Measurements from ENCODE around the gene TRIP13. TPM values are rescaled to one million over a fixed set of nuclear protein-coding genes. Genes with fewer than 3 reads are reported as not detected.

TRIP13 gene
- total RNA-seq, 2 experiments from 2014 or later = 33.0 to 38.8 TPM

DNA sequence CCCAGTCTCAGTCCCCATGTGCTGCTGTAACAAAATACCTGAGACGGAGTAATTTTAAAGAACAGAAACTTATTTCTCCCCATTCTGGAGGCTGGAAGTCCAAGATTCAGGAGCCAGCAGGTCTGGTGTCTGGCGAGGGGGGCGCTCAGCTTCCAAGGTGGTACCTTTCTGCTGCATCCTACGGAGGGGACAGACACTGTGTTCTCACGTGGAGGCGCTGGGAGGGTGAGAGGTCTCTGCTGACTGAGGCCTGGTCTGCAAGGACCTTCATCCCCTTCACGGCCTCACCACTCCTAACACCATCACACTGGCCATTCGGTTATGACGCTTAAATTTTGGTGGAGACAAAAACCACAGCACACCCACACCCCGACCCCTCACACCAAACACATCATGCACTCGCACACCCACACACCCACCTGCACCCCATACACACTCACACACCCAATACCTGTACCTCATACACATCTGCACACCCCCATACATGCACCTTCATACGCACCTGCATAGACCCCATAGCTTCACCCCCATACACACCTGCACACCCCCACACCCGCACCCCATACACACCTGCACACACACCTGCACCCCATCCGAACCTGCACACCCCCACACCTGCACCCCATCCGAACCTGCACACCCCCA is 32.1 kb upstream of the TRIP13 start:
- DNase-seq (no peak), ATAC-seq (no peak)
- Mint-ChIP-seq H3K9me3 (ENCODE audit: low read depth) (no peaks in the 10 kb centered on the region), H3K27me3 (no peaks in the 10 kb centered on the region), H3K27ac (no peak overlapping the region), H3K4me3 (no peak overlapping the region), H3K36me3 (peaks cover 6% of the 10 kb centered on the region), H3K4me1 (no peaks in the 10 kb centered on the region)
- CTCF ChIA-PET = no interaction called here

DNA sequence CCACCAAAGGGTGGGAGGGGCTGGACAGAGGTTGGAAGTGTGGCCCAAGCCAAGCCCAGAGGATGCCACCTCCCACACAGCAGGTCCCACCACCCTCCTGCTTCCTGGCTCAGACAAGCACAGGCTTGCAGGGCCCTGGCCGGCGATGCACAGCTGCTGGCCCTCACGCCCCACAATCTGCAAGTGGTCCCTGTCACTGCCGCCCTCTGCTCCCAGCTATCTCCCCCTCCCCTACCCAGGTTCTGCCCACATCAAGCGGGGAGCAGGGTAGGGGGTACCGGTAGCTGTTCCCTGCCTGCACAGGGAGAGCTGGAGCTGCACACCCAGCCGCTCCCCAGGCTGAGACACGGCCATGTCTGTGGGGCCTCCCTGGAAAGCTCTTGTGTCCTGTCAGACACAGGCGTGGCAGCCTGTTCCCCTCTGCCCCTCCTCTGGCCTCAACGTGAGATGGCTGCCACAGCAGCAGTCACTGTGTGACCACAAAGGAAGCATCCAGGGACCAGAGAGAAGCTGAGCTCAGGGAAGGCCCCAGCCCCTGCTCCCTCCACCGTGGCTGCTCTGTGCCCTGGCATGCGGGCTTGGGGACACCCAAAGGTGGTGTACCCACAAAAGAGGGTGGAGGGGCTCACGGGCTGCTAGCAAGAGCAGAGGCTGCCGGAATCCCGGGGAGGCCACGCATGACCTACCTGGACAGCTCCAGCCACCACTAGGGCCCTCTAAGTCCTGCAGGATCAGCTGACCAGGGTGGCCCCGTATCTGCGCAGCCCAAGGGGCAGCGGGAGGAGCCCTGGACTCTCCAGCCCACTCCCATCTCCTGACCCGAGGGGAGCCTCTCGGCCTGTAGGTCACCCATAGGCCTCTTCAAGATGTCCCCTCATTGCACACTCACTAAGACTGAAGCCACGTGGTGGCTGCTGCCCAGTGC is 31.0 kb upstream of the TRIP13 start:
- Mint-ChIP-seq H3K9me3 (ENCODE audit: low read depth) (no peaks in the 10 kb centered on the region), H3K27me3 (no peaks in the 10 kb centered on the region), H3K36me3 (peaks cover 7% of the 10 kb centered on the region), H3K27ac (no peak overlapping the region), H3K4me1 (no peaks in the 10 kb centered on the region), H3K4me3 (no peak overlapping the region)
- CTCF ChIA-PET = no interaction called here
- ATAC-seq = no peak
- DNase-seq = no peak

DNA sequence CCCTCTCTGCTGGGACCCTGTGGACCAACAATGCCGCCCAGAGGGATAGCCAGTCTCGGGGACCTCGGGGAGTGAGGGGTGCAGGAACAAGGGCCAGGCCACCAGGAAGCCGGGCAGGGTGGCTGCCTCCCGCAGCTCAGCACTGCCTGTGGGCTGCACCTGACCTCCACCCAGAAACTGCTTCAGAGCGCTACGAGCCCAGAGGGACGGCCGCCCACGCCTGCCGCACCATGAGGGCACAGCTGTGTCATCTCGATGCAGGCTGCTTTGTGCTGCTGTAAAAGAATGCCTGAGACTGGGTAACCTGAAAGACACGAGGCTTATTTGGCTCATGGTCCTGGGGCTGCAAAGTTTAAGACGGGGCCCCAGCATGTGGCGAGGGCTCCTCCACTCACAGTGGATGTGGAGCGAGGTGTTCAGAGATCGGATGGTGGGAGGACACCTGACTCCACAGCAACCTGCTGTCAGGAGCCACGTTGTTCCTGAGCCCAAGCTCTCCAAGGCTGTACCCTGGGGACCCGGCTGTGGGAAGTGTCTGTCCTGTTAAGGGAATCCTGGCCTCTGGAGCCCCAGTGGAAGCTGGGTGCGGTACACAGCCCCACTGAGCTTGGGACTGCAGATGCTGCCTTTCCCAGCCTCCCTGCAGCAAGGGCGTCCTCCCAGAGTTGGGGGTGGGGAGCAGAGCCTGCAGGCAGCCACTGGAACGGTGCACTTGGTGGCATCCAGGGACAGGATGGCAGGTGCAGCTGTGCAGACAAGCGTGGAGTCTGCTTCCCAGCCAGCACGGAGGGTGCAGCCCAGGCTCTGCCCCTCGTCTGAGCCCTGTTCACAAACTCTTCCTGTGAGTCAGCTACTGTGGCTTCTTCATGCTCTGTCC is 30.1 kb upstream of the TRIP13 start:
- Mint-ChIP-seq H3K4me3 (no peak overlapping the region), H3K27ac (no peak overlapping the region), H3K27me3 (no peaks in the 10 kb centered on the region), H3K9me3 (ENCODE audit: low read depth) (no peaks in the 10 kb centered on the region), H3K4me1 (no peaks in the 10 kb centered on the region), H3K36me3 (peaks cover 8% of the 10 kb centered on the region)
- no peak for ATAC-seq
- CTCF ChIA-PET = no interaction called here
- no peak for DNase-seq

DNA sequence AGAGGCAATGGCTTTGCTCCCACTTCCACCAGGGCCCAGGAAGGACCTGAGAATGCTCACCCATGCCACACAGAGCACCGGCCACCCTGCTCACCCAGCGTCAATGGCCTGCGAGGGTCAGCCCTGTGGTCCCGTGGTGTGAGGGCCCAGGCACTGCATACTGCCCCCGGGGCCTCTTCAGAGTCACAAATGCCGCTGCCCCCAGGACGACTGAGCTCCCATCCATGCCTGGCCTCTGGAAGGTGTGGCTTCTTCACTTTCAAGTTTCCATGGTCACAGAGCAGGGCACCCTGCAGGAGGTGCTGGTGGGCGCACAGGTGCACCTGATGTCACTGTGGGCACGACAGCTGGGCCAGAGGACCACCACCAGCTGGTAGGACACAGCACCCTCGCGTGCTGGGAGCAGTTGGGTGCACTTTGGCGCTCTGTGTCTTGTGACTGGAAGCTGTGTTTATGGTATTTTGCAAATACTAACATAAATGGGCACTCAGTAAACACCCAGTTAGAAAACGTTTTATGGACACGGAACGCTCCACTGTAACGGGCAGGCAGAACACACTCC is 29.4 kb upstream of the TRIP13 start:
- DNase-seq (no peak), ATAC-seq (no peak)
- H3K27ac Mint-ChIP-seq = no peak overlapping the region
- no peaks in the 10 kb centered on the region for H3K27me3 Mint-ChIP-seq
- H3K9me3 Mint-ChIP-seq (ENCODE audit: low read depth) = no peaks in the 10 kb centered on the region
- H3K4me1 Mint-ChIP-seq = no peaks in the 10 kb centered on the region
- CTCF ChIA-PET = no interaction called here
- H3K4me3 Mint-ChIP-seq = no peak overlapping the region
- H3K36me3 Mint-ChIP-seq = peaks cover 13% of the 10 kb centered on the region

DNA sequence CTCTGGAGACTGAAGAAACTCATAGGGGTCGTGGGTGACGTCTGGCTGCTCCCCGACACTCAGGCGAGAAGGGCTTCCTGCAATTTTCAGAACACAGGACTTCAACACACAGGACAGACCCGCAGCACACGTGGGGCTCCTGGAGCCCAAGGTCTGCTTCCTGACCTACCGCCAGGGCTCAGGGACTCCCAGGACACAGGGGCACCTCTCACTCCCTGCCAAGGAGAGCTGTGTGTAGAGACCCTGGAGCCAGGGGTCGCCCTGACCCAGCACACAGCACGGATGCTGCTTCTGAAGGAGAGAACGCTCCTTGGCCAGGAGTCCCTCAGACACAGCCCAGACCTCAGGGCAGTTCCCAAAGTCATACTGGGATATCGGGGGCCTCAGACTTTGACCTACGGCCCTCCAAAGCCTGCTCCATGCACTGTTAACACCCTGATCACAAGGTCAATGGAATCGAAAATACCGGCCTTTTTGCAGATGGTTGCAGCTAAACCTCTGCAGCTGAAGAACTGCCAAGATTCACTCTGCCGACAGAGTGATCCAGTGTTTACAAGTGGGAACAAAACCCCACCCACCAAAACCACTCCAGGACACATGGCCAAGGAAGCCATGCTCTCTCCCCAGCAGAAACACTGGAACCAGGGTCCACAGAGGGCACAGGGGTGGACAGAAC is 28.1 kb upstream of the TRIP13 start:
- Mint-ChIP-seq H3K4me3 (no peak overlapping the region), H3K36me3 (peaks cover 21% of the 10 kb centered on the region), H3K4me1 (no peaks in the 10 kb centered on the region), H3K27ac (no peak overlapping the region), H3K9me3 (ENCODE audit: low read depth) (no peaks in the 10 kb centered on the region), H3K27me3 (no peaks in the 10 kb centered on the region)
- CTCF ChIA-PET = no interaction called here
- DNase-seq = no peak
- no peak for ATAC-seq

DNA sequence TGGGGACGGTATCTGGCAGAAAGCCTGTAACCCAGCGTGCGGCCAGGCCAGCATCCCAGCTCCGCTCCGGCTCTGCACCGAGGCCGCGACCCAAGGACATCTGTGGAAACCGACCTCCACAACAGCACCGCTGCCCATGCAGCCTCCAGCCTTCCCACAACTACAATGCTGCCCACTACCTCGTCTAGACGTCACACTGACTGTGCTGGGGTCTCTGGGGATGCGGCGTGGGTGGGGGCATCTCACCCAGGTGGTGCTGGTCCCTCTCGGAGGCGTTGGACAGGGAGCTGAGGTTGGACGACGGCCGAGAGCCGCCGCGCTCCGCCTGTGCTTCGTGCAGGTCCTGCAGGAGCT is 27.5 kb upstream of the TRIP13 start:
- CTCF ChIA-PET = no interaction called here
- Mint-ChIP-seq H3K27ac (no peak overlapping the region), H3K27me3 (no peaks in the 10 kb centered on the region), H3K36me3 (peaks cover 23% of the 10 kb centered on the region), H3K4me1 (no peaks in the 10 kb centered on the region), H3K4me3 (no peak overlapping the region), H3K9me3 (ENCODE audit: low read depth) (no peaks in the 10 kb centered on the region)
- ATAC-seq = no peak
- no peak for DNase-seq

DNA sequence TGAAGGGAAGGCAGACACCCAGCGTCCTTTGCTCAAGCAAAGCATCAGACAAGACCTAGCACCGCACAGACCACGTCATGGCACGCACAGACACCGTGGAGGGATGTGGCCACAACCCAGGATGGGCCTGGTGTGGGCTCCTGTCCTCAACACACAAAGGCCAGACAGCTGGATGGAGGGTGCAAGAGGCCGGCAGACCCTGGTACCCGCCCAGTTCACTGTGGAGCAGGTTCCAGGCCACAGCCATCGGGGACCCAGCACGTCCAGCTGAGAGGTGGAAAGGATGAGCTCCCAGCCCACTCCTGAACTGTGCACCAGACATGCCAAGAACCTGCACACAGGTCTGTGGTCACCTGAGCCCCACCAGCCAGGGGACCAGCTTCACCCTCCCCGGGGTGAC is 26.9 kb upstream of the TRIP13 start:
- ATAC-seq (no peak), DNase-seq (no peak)
- Mint-ChIP-seq H3K4me1 (no peaks in the 10 kb centered on the region), H3K4me3 (no peak overlapping the region), H3K9me3 (ENCODE audit: low read depth) (no peaks in the 10 kb centered on the region), H3K27ac (no peak overlapping the region), H3K36me3 (peaks cover 29% of the 10 kb centered on the region), H3K27me3 (no peaks in the 10 kb centered on the region)
- CTCF ChIA-PET = no interaction called here

DNA sequence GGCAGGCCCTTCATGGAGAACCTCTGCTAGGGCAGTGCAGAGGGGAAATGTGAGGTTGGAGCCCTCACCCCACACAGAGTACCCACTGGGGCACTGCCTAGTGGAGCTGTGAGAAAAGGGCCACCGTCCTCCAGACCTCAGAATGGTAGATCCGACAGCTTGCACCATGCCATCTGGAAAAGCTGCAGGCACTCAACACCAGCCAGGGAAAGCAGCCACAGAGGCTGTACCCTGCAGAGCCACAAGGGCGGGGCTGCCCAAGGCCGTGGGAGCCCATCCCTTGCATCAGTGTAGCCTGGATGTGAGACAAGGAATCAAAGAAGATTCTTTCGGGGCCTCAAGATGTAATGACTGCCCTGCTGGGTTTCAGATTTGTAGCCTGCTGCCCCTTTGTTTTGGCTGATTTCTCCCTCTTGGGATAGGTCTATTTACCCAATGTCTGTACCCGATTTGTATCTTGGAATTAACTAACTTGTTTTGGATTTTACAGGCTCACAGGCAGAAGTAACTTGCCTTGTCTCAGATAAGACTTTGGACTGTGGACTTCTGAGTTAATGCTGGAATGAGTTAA is 25.3 kb upstream of the TRIP13 start:
- Mint-ChIP-seq H3K4me3 (no peak overlapping the region), H3K4me1 (no peaks in the 10 kb centered on the region), H3K36me3 (peaks cover 35% of the 10 kb centered on the region), H3K27ac (no peak overlapping the region), H3K9me3 (ENCODE audit: low read depth) (no peaks in the 10 kb centered on the region), H3K27me3 (no peaks in the 10 kb centered on the region)
- CTCF ChIA-PET = no interaction called here
- ATAC-seq (no peak), DNase-seq (no peak)

DNA sequence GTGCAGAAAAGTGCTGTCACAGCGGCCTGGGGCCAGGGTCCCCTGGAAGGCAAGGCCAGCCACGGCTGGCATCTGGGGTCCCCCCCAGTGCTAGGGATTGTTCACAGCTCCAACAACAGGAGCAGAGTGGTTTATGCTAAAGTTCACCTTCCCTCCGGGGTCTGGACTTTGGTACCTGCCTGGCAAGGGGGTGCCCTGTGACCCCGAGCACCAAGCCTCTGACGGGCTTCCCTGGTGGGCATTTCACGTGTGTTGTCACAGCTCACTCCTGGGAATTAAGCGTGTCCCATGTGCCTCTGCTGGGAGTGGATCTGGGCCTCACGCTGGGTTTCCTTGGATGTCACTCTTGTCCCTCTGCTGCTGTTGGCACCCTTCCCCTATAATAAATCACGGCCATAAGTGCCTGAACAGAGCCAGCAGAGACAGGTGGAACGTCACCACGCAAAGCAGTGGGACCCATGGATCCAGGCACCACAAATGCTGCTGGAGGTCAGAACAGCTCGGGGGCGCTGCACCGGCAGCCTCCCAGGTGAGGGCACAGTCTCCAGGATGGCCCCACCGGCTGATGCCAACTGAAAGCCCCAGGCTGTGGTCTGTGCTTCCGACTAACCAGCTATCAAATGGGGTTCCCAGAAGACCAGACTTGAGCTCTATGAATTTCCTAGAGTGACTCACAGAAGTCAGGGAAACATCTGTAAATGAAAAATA is 24.1 kb upstream of the TRIP13 start:
- no peaks in the 10 kb centered on the region for H3K27me3 Mint-ChIP-seq
- CTCF ChIA-PET = no interaction called here
- no peak for DNase-seq
- no peak overlapping the region for H3K4me3 Mint-ChIP-seq
- no peak for ATAC-seq
- H3K4me1 Mint-ChIP-seq = no peaks in the 10 kb centered on the region
- peaks cover 34% of the 10 kb centered on the region for H3K36me3 Mint-ChIP-seq
- H3K27ac Mint-ChIP-seq = no peak overlapping the region
- no peaks in the 10 kb centered on the region for H3K9me3 Mint-ChIP-seq (ENCODE audit: low read depth)

DNA sequence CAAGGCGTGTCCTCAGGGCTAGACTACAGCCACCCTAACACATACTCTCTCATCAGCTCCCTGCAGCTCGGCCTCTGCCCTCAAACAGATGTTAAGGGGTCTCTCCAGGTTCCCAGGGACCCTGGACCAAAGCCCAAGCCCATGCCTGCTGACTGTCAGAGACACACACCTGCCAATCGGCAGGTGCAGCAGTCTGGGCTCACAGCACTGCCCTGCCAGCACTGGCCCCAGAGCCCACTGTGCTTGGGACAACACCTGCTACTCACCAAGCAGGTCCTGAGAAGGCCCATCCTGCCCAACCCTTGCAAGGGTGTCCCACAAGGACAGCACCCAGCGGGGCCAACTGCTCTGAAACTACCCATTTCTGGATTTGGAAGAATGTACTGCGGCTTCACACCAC is 21.7 kb upstream of the TRIP13 start:
- CTCF ChIA-PET = no interaction called here
- Mint-ChIP-seq H3K36me3 (peaks cover 35% of the 10 kb centered on the region), H3K9me3 (ENCODE audit: low read depth) (no peaks in the 10 kb centered on the region), H3K27ac (no peak overlapping the region), H3K4me3 (no peak overlapping the region), H3K27me3 (no peaks in the 10 kb centered on the region), H3K4me1 (no peaks in the 10 kb centered on the region)
- ATAC-seq (no peak), DNase-seq (no peak)

DNA sequence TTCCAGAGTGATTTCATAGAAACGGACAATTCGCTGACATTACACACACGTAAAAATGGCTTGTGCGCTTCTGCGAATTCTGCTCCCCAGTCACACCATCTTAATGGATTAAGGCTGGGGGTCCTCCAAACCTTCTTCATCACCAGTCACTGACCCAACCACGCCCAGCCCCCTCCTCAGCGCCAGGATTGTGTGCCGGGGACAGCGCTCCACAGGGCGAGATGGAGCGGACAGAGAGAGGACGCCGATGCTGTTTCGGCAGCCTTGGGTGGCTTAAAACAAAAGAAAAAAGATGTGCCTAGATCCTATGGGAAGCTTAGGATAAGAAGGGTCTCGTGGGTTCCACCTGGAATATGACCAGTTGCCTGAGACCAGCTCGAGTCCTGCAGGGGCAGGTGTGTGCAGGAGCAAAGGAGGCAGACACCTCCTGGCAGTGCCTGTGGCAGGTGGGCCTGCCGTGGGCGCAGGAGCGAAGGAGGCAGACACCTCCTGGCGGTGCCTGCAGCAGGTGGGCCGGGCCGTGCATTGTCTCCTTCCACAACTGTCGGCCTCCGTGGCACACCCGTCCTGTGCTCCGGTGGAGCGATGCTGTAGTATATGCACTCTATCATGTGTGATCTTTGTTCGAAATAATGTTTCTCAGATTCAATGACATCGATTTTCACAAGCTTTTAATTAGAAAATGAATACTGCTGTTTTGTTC is 20.9 kb upstream of the TRIP13 start:
- ATAC-seq (no peak), DNase-seq (no peak)
- H3K4me3 Mint-ChIP-seq = no peak overlapping the region
- no peaks in the 10 kb centered on the region for H3K27me3 Mint-ChIP-seq
- CTCF ChIA-PET = no interaction called here
- peaks cover 36% of the 10 kb centered on the region for H3K36me3 Mint-ChIP-seq
- no peaks in the 10 kb centered on the region for H3K4me1 Mint-ChIP-seq
- no peak overlapping the region for H3K27ac Mint-ChIP-seq
- no peaks in the 10 kb centered on the region for H3K9me3 Mint-ChIP-seq (ENCODE audit: low read depth)

DNA sequence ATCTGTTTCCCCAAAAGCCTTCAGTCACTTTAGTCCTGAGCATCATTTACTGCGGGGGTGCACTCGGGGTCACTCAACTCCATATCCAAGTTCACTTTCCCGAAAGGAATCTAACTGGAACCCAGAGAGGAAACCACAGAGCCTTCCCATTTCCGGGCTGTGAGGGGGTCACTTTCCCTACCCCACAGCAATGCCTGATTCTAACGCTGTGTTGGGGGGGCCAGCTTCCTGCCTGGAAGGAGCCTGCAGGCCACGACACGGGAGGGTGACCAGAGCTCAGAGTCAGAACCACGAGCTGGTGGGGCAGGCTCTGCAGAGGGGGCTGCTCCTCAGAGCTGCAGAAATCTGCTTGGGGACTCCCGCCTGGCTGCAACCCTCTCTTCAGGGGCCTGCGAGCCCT is 20.4 kb upstream of the TRIP13 start:
- ATAC-seq = no peak
- Mint-ChIP-seq H3K4me1 (no peaks in the 10 kb centered on the region), H3K27ac (no peak overlapping the region), H3K36me3 (peaks cover 40% of the 10 kb centered on the region), H3K27me3 (no peaks in the 10 kb centered on the region), H3K9me3 (ENCODE audit: low read depth) (no peaks in the 10 kb centered on the region), H3K4me3 (no peak overlapping the region)
- CTCF ChIA-PET = no interaction called here
- no peak for DNase-seq

All from activated CD8-positive, alpha-beta memory T cell treated with anti-CD3 and anti-CD28 coated beads, Interleukin-2, amount 10 ng/mL, durations not matched to agents 7 days and 5 days (primary cell).